Tibial nerve (tissue), 3 donors: ENCODE data around the gene NOS3.

Experiments used
- POLR2A ChIP-seq, 2 donors: fragments of 450-650 bp; IDR thresholded peaks; one replicate each; pipeline ENCODE4 v1.6.1; 2017; ENCODE audit warnings: antibody characterized with exemption in 2 of 2, mild to moderate bottlenecking in 2 of 2, moderate library complexity in 2 of 2
- TF ChIP-seq, protein P1 (sequence below), 5 experiments: fragments of 200-600 bp in 3 of 5; fragments of 450-650 bp in 2 of 5; sonication (generic) in 3 of 5; IDR thresholded peaks; one replicate each; pipeline ENCODE4 v1.5.1; 2016 to 2019; ENCODE audit warnings: antibody characterized with exemption in 5 of 5, mild to moderate bottlenecking in 3 of 5, moderate library complexity in 2 of 5

DNA sequence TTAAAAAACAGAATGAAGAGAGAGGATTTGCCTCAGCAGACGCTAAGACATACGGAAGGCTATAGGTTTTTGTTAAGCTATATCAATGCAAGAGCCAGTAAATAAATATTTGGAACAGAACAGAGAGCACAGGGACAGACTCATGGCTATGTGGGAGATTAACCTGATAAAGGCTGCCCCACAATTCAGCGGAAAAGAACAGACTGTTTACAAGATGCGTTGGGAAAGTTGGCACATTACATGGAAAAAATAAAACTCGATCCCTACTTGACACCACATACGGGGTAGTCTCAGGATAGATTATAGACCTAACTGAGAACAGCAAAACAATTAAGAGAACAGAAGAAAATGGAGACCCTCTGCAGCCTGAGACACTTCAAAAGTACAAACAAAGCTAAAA, 23.5 kb upstream of the NOS3 start:
- TF ChIP-seq, protein P1, sequence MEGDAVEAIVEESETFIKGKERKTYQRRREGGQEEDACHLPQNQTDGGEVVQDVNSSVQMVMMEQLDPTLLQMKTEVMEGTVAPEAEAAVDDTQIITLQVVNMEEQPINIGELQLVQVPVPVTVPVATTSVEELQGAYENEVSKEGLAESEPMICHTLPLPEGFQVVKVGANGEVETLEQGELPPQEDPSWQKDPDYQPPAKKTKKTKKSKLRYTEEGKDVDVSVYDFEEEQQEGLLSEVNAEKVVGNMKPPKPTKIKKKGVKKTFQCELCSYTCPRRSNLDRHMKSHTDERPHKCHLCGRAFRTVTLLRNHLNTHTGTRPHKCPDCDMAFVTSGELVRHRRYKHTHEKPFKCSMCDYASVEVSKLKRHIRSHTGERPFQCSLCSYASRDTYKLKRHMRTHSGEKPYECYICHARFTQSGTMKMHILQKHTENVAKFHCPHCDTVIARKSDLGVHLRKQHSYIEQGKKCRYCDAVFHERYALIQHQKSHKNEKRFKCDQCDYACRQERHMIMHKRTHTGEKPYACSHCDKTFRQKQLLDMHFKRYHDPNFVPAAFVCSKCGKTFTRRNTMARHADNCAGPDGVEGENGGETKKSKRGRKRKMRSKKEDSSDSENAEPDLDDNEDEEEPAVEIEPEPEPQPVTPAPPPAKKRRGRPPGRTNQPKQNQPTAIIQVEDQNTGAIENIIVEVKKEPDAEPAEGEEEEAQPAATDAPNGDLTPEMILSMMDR (IDR thresholded peaks at IDR 0.05), result no peak
- TF ChIP-seq POLR2A (IDR thresholded peaks at IDR 0.05), result no peak
